Liver (tissue), 9 donors: Measurements from ENCODE around the gene NFATC2. TPM values are rescaled to one million over a fixed set of nuclear protein-coding genes. Genes with fewer than 3 reads are reported as not detected.

Experiments used
- DNase-seq: peaks from one replicate; pipeline ENCODE4 v3.0.0-alpha.2; 2017; ENCODE audit warnings: low spot score
- H3K27ac ChIP-seq, 2 donors: one replicate each; pipeline ENCODE4 v1.7.0; 2013; ENCODE audit warnings: inconsistent platforms in 2 of 2, low read length in 2 of 2, control low read depth in 1 of 2, low read depth in 1 of 2, mild to moderate bottlenecking in 1 of 2
- H3K27me3 ChIP-seq, 4 donors: one replicate each; pipeline versions ENCODE4 v1.6.1 to v1.7.0; 2013; ENCODE audit warnings: low read length in 3 of 4, inconsistent platforms in 1 of 4, mild to moderate bottlenecking in 1 of 4, moderate library complexity in 1 of 4; ENCODE audit not compliant: control insufficient read depth in 4 of 4, insufficient read depth in 4 of 4
- H3K36me3 ChIP-seq, 4 donors: one replicate each; pipeline versions ENCODE4 v1.6.1 to v1.7.0; 2013; ENCODE audit warnings: low read length in 3 of 4, mild to moderate bottlenecking in 3 of 4, low read depth in 1 of 4, moderate library complexity in 1 of 4; ENCODE audit not compliant: control insufficient read depth in 4 of 4, insufficient read depth in 3 of 4
- H3K4me1 ChIP-seq, 4 donors: one replicate each; pipeline versions ENCODE4 v1.6.1 to v1.7.0; 2013; ENCODE audit warnings: low read length in 3 of 4, mild to moderate bottlenecking in 3 of 4, moderate library complexity in 1 of 4; ENCODE audit not compliant: control insufficient read depth in 4 of 4, insufficient read depth in 4 of 4
- H3K4me3 ChIP-seq, 3 donors: one replicate each; pipeline versions ENCODE4 v1.6.1 to v1.7.0; 2013; ENCODE audit warnings: low read length in 3 of 3, control low read depth in 1 of 3, low read depth in 1 of 3, mild to moderate bottlenecking in 1 of 3
- H3K9ac ChIP-seq, 2 donors: one replicate each; pipeline ENCODE4 v1.7.0; 2013; ENCODE audit warnings: low read length in 2 of 2, mild to moderate bottlenecking in 2 of 2, moderate library complexity in 2 of 2, control low read depth in 1 of 2, low read depth in 1 of 2
- H3K9me3 ChIP-seq, 4 donors: one replicate each; pipeline versions ENCODE4 v1.6.1 to v1.7.0; 2013; ENCODE audit warnings: low read length in 3 of 4; ENCODE audit not compliant: control insufficient read depth in 4 of 4
- ATF3 ChIP-seq: IDR thresholded peaks from 2 replicates; pipeline ENCODE4 v1.6.1; 2016; ENCODE audit warnings: antibody characterized with exemption
- CTCF ChIP-seq: fragments of 150-350 bp; IDR thresholded peaks from 2 replicates; pipeline ENCODE4 v1.5.1; 2017; ENCODE audit warnings: improper control_type of control experiment, low read depth, low read length; ENCODE audit not compliant: missing input control
- EGR1 ChIP-seq, 2 donors: IDR thresholded peaks; 2 replicates each; pipeline ENCODE4 v1.6.1; 2016 to 2018; ENCODE audit warnings: antibody characterized with exemption in 2 of 2, low read depth in 2 of 2
- FOXA1 ChIP-seq: IDR thresholded peaks from 2 replicates; pipeline ENCODE4 v1.6.1; 2016; ENCODE audit warnings: antibody characterized with exemption
- GABPA ChIP-seq, 2 donors: IDR thresholded peaks in 1 of 2; conservative IDR thresholded peaks in 1 of 2; 2 replicates each; pipeline ENCODE4 v1.6.1; 2016; ENCODE audit warnings: antibody characterized with exemption in 2 of 2, mild to moderate bottlenecking in 1 of 2, moderate library complexity in 1 of 2
- HNF4A ChIP-seq, 2 donors: conservative IDR thresholded peaks; 2 replicates each; pipeline ENCODE4 v1.6.1; 2016; ENCODE audit warnings: antibody characterized with exemption in 2 of 2, mild to moderate bottlenecking in 2 of 2
- HNF4G ChIP-seq: IDR thresholded peaks from 2 replicates; pipeline ENCODE4 v1.6.1; 2016; ENCODE audit warnings: antibody characterized with exemption
- JUND ChIP-seq, 2 donors: IDR thresholded peaks; 2 replicates each; pipeline ENCODE4 v1.6.1; 2016; ENCODE audit warnings: antibody characterized with exemption in 2 of 2
- RAD21 ChIP-seq, 2 donors: IDR thresholded peaks; 2 replicates each; pipeline ENCODE4 v1.6.1; 2016; ENCODE audit warnings: antibody characterized with exemption in 2 of 2, mild to moderate bottlenecking in 2 of 2
- REST ChIP-seq: IDR thresholded peaks from 2 replicates; pipeline ENCODE4 v1.6.1; 2016; ENCODE audit warnings: antibody characterized with exemption, mild to moderate bottlenecking
- RXRA ChIP-seq, 2 donors: IDR thresholded peaks; 2 replicates each; pipeline ENCODE4 v1.6.1; 2017 to 2018; ENCODE audit warnings: antibody characterized with exemption in 2 of 2, mild to moderate bottlenecking in 1 of 2
- SP1 ChIP-seq: IDR thresholded peaks from 2 replicates; pipeline ENCODE4 v1.6.1; 2018; ENCODE audit warnings: antibody characterized with exemption, mild to moderate bottlenecking
- TAF1 ChIP-seq: conservative IDR thresholded peaks from 2 replicates; pipeline ENCODE4 v1.6.1; 2016; ENCODE audit warnings: antibody characterized with exemption, mild to moderate bottlenecking
- ZBTB33 ChIP-seq: IDR thresholded peaks from 2 replicates; pipeline ENCODE4 v1.6.1; 2016; ENCODE audit warnings: antibody characterized with exemption
- WGBS: extraction: QIAGEN DNeasy Blood & Tissue Kit; methylation state at CpG from one replicate; pipeline ENCODE4 v1.1.7; 2013; 5-methylcytosine and 5-hydroxymethylcytosine counted together
- polyA plus RNA-seq, 2 donors: library from polyadenylated mRNA; stranded (reverse) in 1 of 2; unstranded in 1 of 2; fragments of 200-250 nt in 1 of 2; fragments of >200 nt in 1 of 2; fragmentation: Nextera tagmentation in 1 of 2; extraction: Ambion mirVana in 1 of 2; gene quantifications; one replicate each; pipeline versions ENCODE4 v1.2.1 to v1.2.3, GENCODE V29; 2013 to 2015
- total RNA-seq, 2 donors: library from RNA; depleted of rRNA; stranded (reverse); fragments of >200 nt; gene quantifications; one replicate each; pipeline ENCODE4 v1.2.3, GENCODE V29; 2014
- donor health status: healthy.
- donor health status: healthy.
- donor health status: healthy.
- donor health status: healthy.
- donor health status: healthy.

NFATC2 gene
- total and polyA plus RNA-seq, 4 donors, result 1.2 to 6.7 (median 2.6) TPM

GRCh38 chr20:51432875-51433274 lies 109.6 kb downstream of the NFATC2 start:
- Histone ChIP-seq H3K4me1 (peaks cover 4 to 33% (median 20%) of the 10 kb centered on the region in 4 donors), H3K9ac (no peak overlapping the region), H3K9me3 (no peaks in the 10 kb centered on the region), H3K4me3 (no peak overlapping the region), H3K36me3 (peaks cover 0 to 30% (median 11%) of the 10 kb centered on the region in 4 donors), H3K27me3 (no peaks in the 10 kb centered on the region), H3K27ac (no peak overlapping the region)
- 98% methylated on average over 3 of the region's 3 CpGs for WGBS
- TF ChIP-seq HNF4G, result no peak
- TF ChIP-seq GABPA (IDR thresholded peaks at IDR 0.05 in 1 of 2, conservative IDR thresholded peaks at IDR 0.05 in 1 of 2), result no peak
- TF ChIP-seq TAF1, result no peak
- no peak for TF ChIP-seq RXRA (IDR thresholded peaks at IDR 0.05)
- no peak for TF ChIP-seq SP1
- DNase-seq, result no peak

GRCh38 chr20:51432251-51432784 lies 110.2 kb downstream of the NFATC2 start:
- DNase-seq, result no peak
- peaks cover 0 to 30% (median 11%) of the 10 kb centered on the region in 4 donors for H3K36me3 ChIP-seq
- WGBS, result 95% methylated on average over 27 of the region's 27 CpGs
- H3K9me3 ChIP-seq, result no peaks in the 10 kb centered on the region
- no peaks in the 10 kb centered on the region for H3K27me3 ChIP-seq
- peaks cover 4 to 39% (median 24%) of the 10 kb centered on the region in 4 donors for H3K4me1 ChIP-seq
- H3K4me3 ChIP-seq, result no peak overlapping the region
- H3K9ac ChIP-seq, result no peak overlapping the region
- TF ChIP-seq CTCF (no peak), JUND (IDR thresholded peaks at IDR 0.05) (no peak), GABPA (IDR thresholded peaks at IDR 0.05 in 1 of 2, conservative IDR thresholded peaks at IDR 0.05 in 1 of 2) (no peak), REST (no peak), FOXA1 (no peak), HNF4A (conservative IDR thresholded peaks at IDR 0.05) (no peak), ZBTB33 (no peak), SP1 (no peak), RAD21 (IDR thresholded peaks at IDR 0.05) (no peak), ATF3 (no peak), RXRA (IDR thresholded peaks at IDR 0.05) (no peak), EGR1 (IDR thresholded peaks at IDR 0.05; ENCODE audit: low read depth in 2 of 2) (no peak), TAF1 (no peak)
- H3K27ac ChIP-seq, result no peak overlapping the region
